Activated CD4-positive, alpha-beta memory T cell treated with anti-CD3 and anti-CD28 coated beads, Interleukin-2, amount 10 ng/mL, durations not matched to agents 7 days and 5 days (primary cell): Measurements from ENCODE around the gene HSBP1. TPM values are rescaled to one million over a fixed set of nuclear protein-coding genes. Genes with fewer than 3 reads are reported as not detected.

Experiments
- CTCF ChIA-PET: fragments of 350-600 bp; sonication (Branson Sonifier 250); formaldehyde crosslinking; loops from one replicate; lab custom pipeline; 2021; ENCODE audit warnings: antibody characterized with exemption, inconsistent platforms; lab: Charles Lee
- POLR2A ChIA-PET: fragments of 350-600 bp; sonication (Branson Sonifier 250); formaldehyde crosslinking; loops from one replicate; lab custom pipeline; 2021; ENCODE audit warnings: antibody characterized with exemption; lab: Charles Lee
- DNase-seq: peaks from one replicate; pipeline ENCODE4 v3.0.0-alpha.2; 2020
- H3K27ac Mint-ChIP-seq: one replicate; pipeline ENCODE4 v1.8.0; 2021; ENCODE audit warnings: mild to moderate bottlenecking, mixed read lengths
- H3K27me3 Mint-ChIP-seq: one replicate; pipeline ENCODE4 v1.8.0; 2021; ENCODE audit warnings: mixed read lengths
- H3K36me3 Mint-ChIP-seq: one replicate; pipeline ENCODE4 v1.8.0; 2021; ENCODE audit warnings: low read depth, mixed read lengths
- H3K4me1 Mint-ChIP-seq: one replicate; pipeline ENCODE4 v1.8.0; 2021; ENCODE audit warnings: mixed read lengths
- H3K4me3 Mint-ChIP-seq: one replicate; pipeline ENCODE4 v1.8.0; 2021; ENCODE audit warnings: mild to moderate bottlenecking, mixed read lengths
- H3K9me3 Mint-ChIP-seq: one replicate; pipeline ENCODE4 v1.8.0; 2021; ENCODE audit warnings: mixed read lengths
- total RNA-seq, 2 experiments: library from RNA; stranded (reverse); gene quantifications; one replicate each; pipeline ENCODE4 v1.2.3, GENCODE V29; 2021

Gene HSBP1
- total RNA-seq, 2 experiments from 2014 or later: 66.2 to 66.5 TPM

- no peaks in the 10 kb centered on the region for H3K9me3 Mint-ChIP-seq
- H3K4me3 Mint-ChIP-seq: peak overlapping the region; percentile 99
- H3K36me3 Mint-ChIP-seq: peaks cover 41% of the 10 kb centered on the region
- POLR2A ChIA-PET: interaction anchor here (0.7 to 2.4 kb wide), 3 partner anchors 18 to 309 kb away, joined by 3 to 7 read pairs (median 4); partner anchors contain the start of gene MBTPS1
- DNase-seq: no peak
- H3K4me1 Mint-ChIP-seq: peaks cover 48% of the 10 kb centered on the region
- CTCF ChIA-PET: interaction anchor here (1.5 kb wide), 1 partner anchor 27 kb away, joined by 3 read pairs; no protein-coding TSS in a partner anchor
- no peaks in the 10 kb centered on the region for H3K27me3 Mint-ChIP-seq
- H3K27ac Mint-ChIP-seq: peak overlapping the region; percentile 87
These were observed 816 bp downstream of the HSBP1 start for GRCh38 chr16:83808573-83809014.

- Mint-ChIP-seq H3K4me1 (peaks cover 48% of the 10 kb centered on the region), H3K9me3 (no peaks in the 10 kb centered on the region), H3K4me3 (peak overlapping the region; percentile 99), H3K36me3 (peaks cover 41% of the 10 kb centered on the region), H3K27me3 (no peaks in the 10 kb centered on the region), H3K27ac (peak overlapping the region; percentile 87)
- no peak for DNase-seq
- POLR2A ChIA-PET: interaction anchor here (1.4 to 2.4 kb wide), 2 partner anchors 91 to 308 kb away, joined by 3 to 7 read pairs; partner anchors contain the start of gene MBTPS1
- CTCF ChIA-PET: interaction anchor here (1.5 kb wide), 1 partner anchor 27 kb away, joined by 3 read pairs; no protein-coding TSS in a partner anchor
These were observed 1.3 kb downstream of the HSBP1 start for GRCh38 chr16:83809092-83809491.

GRCh38 chr16:83810901-83811300 is 3.1 kb downstream of the HSBP1 start:
- Mint-ChIP-seq H3K27ac (no peak overlapping the region), H3K9me3 (no peaks in the 10 kb centered on the region), H3K4me3 (no peak overlapping the region), H3K27me3 (no peaks in the 10 kb centered on the region), H3K4me1 (peaks cover 48% of the 10 kb centered on the region), H3K36me3 (peaks cover 41% of the 10 kb centered on the region)
- no peak for DNase-seq
- ChIA-PET CTCF (interaction anchor here (1.2 kb wide), 1 partner anchor 306 kb away, joined by 3 read pairs; the partner anchor contains the start of gene MBTPS1), POLR2A (no interaction called here)

GRCh38 chr16:83813823-83814658 is 6.3 kb downstream of the HSBP1 start:
- peaks cover 30% of the 10 kb centered on the region for H3K36me3 Mint-ChIP-seq
- no peaks in the 10 kb centered on the region for H3K27me3 Mint-ChIP-seq
- no peaks in the 10 kb centered on the region for H3K9me3 Mint-ChIP-seq
- H3K27ac Mint-ChIP-seq: no peak overlapping the region
- POLR2A ChIA-PET: no interaction called here
- CTCF ChIA-PET: no interaction called here
- peaks cover 22% of the 10 kb centered on the region for H3K4me1 Mint-ChIP-seq
- no peak overlapping the region for H3K4me3 Mint-ChIP-seq
- no peak for DNase-seq

GRCh38 chr16:83814659-83814985 is 6.8 kb downstream of the HSBP1 start:
- DNase-seq: no peak
- CTCF ChIA-PET: no interaction called here
- H3K4me3 Mint-ChIP-seq: no peak overlapping the region
- no peak overlapping the region for H3K27ac Mint-ChIP-seq
- H3K4me1 Mint-ChIP-seq: peaks cover 16% of the 10 kb centered on the region
- peaks cover 27% of the 10 kb centered on the region for H3K36me3 Mint-ChIP-seq
- no peaks in the 10 kb centered on the region for H3K27me3 Mint-ChIP-seq
- POLR2A ChIA-PET: no interaction called here
- no peaks in the 10 kb centered on the region for H3K9me3 Mint-ChIP-seq

GRCh38 chr16:83817022-83817421 is 9.2 kb downstream of the HSBP1 start:
- H3K4me1 Mint-ChIP-seq: peaks cover 2% of the 10 kb centered on the region
- H3K9me3 Mint-ChIP-seq: no peaks in the 10 kb centered on the region
- POLR2A ChIA-PET: no interaction called here
- peaks cover 10% of the 10 kb centered on the region for H3K36me3 Mint-ChIP-seq
- DNase-seq: no peak
- H3K4me3 Mint-ChIP-seq: no peak overlapping the region
- H3K27ac Mint-ChIP-seq: no peak overlapping the region
- H3K27me3 Mint-ChIP-seq: no peaks in the 10 kb centered on the region
- CTCF ChIA-PET: no interaction called here

- H3K27ac Mint-ChIP-seq: no peak overlapping the region
- ChIA-PET CTCF (no interaction called here), POLR2A (no interaction called here)
- no peaks in the 10 kb centered on the region for H3K27me3 Mint-ChIP-seq
- peaks cover under 1% of the 10 kb centered on the region for H3K36me3 Mint-ChIP-seq
- DNase-seq: no peak
- no peak overlapping the region for H3K4me3 Mint-ChIP-seq
- no peaks in the 10 kb centered on the region for H3K4me1 Mint-ChIP-seq
- H3K9me3 Mint-ChIP-seq: no peaks in the 10 kb centered on the region
These were observed 10.5 kb downstream of the HSBP1 start for GRCh38 chr16:83818276-83818675.

GRCh38 chr16:83819361-83819760 is 11.6 kb downstream of the HSBP1 start:
- Mint-ChIP-seq H3K36me3 (no peaks in the 10 kb centered on the region), H3K9me3 (no peaks in the 10 kb centered on the region), H3K4me1 (no peaks in the 10 kb centered on the region), H3K27me3 (no peaks in the 10 kb centered on the region), H3K4me3 (no peak overlapping the region), H3K27ac (no peak overlapping the region)
- ChIA-PET CTCF (no interaction called here), POLR2A (no interaction called here)
- no peak for DNase-seq

GRCh38 chr16:83826146-83826913 is 18.6 kb downstream of the HSBP1 start:
- Mint-ChIP-seq H3K36me3 (no peaks in the 10 kb centered on the region), H3K4me1 (no peaks in the 10 kb centered on the region), H3K9me3 (no peaks in the 10 kb centered on the region), H3K27me3 (no peaks in the 10 kb centered on the region), H3K4me3 (no peak overlapping the region), H3K27ac (no peak overlapping the region)
- DNase-seq: peak; percentile 84
- ChIA-PET POLR2A (interaction anchor here (1.2 kb wide), 1 partner anchor 18 kb away, joined by 4 read pairs; no protein-coding TSS in a partner anchor), CTCF (interaction anchor here (0.5 to 2.2 kb wide), 10 partner anchors 10 to 235 kb away, joined by 3 to 9 read pairs (median 3); partner anchors contain the start of gene MLYCD)

- Mint-ChIP-seq H3K4me3 (no peak overlapping the region), H3K4me1 (peaks cover 4% of the 10 kb centered on the region), H3K36me3 (no peaks in the 10 kb centered on the region), H3K27me3 (peaks cover 3% of the 10 kb centered on the region), H3K27ac (no peak overlapping the region), H3K9me3 (no peaks in the 10 kb centered on the region)
- no peak for DNase-seq
- POLR2A ChIA-PET: no interaction called here
- CTCF ChIA-PET: no interaction called here
These were observed 22.5 kb downstream of the HSBP1 start for GRCh38 chr16:83830091-83830768.

- ChIA-PET CTCF (no interaction called here), POLR2A (no interaction called here)
- peaks cover 4% of the 10 kb centered on the region for H3K27me3 Mint-ChIP-seq
- no peak overlapping the region for H3K4me3 Mint-ChIP-seq
- peaks cover 11% of the 10 kb centered on the region for H3K4me1 Mint-ChIP-seq
- H3K27ac Mint-ChIP-seq: no peak overlapping the region
- H3K36me3 Mint-ChIP-seq: no peaks in the 10 kb centered on the region
- no peaks in the 10 kb centered on the region for H3K9me3 Mint-ChIP-seq
- DNase-seq: no peak
These were observed 23.1 kb downstream of the HSBP1 start for GRCh38 chr16:83830769-83831455.

- Mint-ChIP-seq H3K4me3 (no peak overlapping the region), H3K36me3 (no peaks in the 10 kb centered on the region)
- CTCF ChIA-PET: interaction anchor here (0.6 kb wide), 1 partner anchor 51 kb away, joined by 3 read pairs; no protein-coding TSS in a partner anchor
These were observed 23.7 kb downstream of the HSBP1 start for GRCh38 chr16:83831456-83831987.

More at GRCh38 chr16:83831456-83831987, 23.7 kb downstream of the HSBP1 start:
- no peaks in the 10 kb centered on the region for H3K9me3 Mint-ChIP-seq
- no peak overlapping the region for H3K27ac Mint-ChIP-seq
- POLR2A ChIA-PET: no interaction called here
- no peak for DNase-seq
- H3K4me1 Mint-ChIP-seq: peaks cover 17% of the 10 kb centered on the region
- peaks cover 6% of the 10 kb centered on the region for H3K27me3 Mint-ChIP-seq
